H7 (cell line): ENCODE results near the gene FAM163A. TPM values are rescaled to one million over a fixed set of nuclear protein-coding genes. Genes with fewer than 3 reads are reported as not detected.
A peak's percentile ranks its signal among the peaks of the same experiment; 100 is the strongest.

Experiments used
- DNase-seq: peaks from one replicate; pipeline ENCODE4 v3.0.0; 2012
- H3K27me3 ChIP-seq: 2 replicates; pipeline ENCODE4 v1.6.0; 2011; ENCODE audit warnings: mild to moderate bottlenecking, low read length; ENCODE audit not compliant: control insufficient read depth, insufficient read depth
- H3K36me3 ChIP-seq: replicated peaks from 2 replicates; pipeline ENCODE4 v1.5.1; 2011; ENCODE audit warnings: low read length; ENCODE audit not compliant: control insufficient read depth, insufficient read depth
- H3K4me3 ChIP-seq: 2 replicates; pipeline ENCODE4 v1.5.1; 2011; ENCODE audit warnings: low read depth, mild to moderate bottlenecking, control low read depth, low read length, moderate library complexity; ENCODE audit not compliant: insufficient read depth
- total RNA-seq: library from RNA; depleted of rRNA; stranded (reverse); fragments of >200 nt; shearing (Covaris generic); gene quantifications from 2 replicates; pipeline ENCODE4 v1.2.3, GENCODE V29; 2014

The FAM163A gene
- total RNA-seq, 1 experiment from 2014 or later = 0.10 TPM

GRCh38 chr1:179767996-179768395, 24.9 kb downstream of the FAM163A start:
- no peaks in the 10 kb centered on the region for H3K27me3 ChIP-seq
- H3K36me3 ChIP-seq = no peaks in the 10 kb centered on the region
- no peak for DNase-seq
- H3K4me3 ChIP-seq = no peak overlapping the region

GRCh38 chr1:179770887-179771502, 27.9 kb downstream of the FAM163A start:
- Histone ChIP-seq H3K27me3 (no peaks in the 10 kb centered on the region), H3K36me3 (no peaks in the 10 kb centered on the region), H3K4me3 (no peak overlapping the region)
- DNase-seq = peak; percentile 59

- DNase-seq = no peak
- H3K36me3 ChIP-seq = no peaks in the 10 kb centered on the region
- H3K4me3 ChIP-seq = no peak overlapping the region
- H3K27me3 ChIP-seq = no peaks in the 10 kb centered on the region
Measured at GRCh38 chr1:179773264-179773663, 30.2 kb downstream of the FAM163A start.

GRCh38 chr1:179774000-179774399, 30.9 kb downstream of the FAM163A start:
- DNase-seq = no peak
- Histone ChIP-seq H3K27me3 (no peaks in the 10 kb centered on the region), H3K36me3 (no peaks in the 10 kb centered on the region), H3K4me3 (no peak overlapping the region)

GRCh38 chr1:179774566-179774965, 31.5 kb downstream of the FAM163A start:
- Histone ChIP-seq H3K4me3 (no peak overlapping the region), H3K36me3 (no peaks in the 10 kb centered on the region), H3K27me3 (no peaks in the 10 kb centered on the region)
- DNase-seq = no peak

GRCh38 chr1:179775009-179775408, 31.9 kb downstream of the FAM163A start:
- no peak for DNase-seq
- H3K27me3 ChIP-seq = no peaks in the 10 kb centered on the region
- no peaks in the 10 kb centered on the region for H3K36me3 ChIP-seq
- no peak overlapping the region for H3K4me3 ChIP-seq

- Histone ChIP-seq H3K36me3 (no peaks in the 10 kb centered on the region), H3K27me3 (no peaks in the 10 kb centered on the region), H3K4me3 (no peak overlapping the region)
- DNase-seq = no peak
Measured at GRCh38 chr1:179776831-179777230, 33.7 kb downstream of the FAM163A start.

- no peak overlapping the region for H3K4me3 ChIP-seq
- no peaks in the 10 kb centered on the region for H3K36me3 ChIP-seq
- no peaks in the 10 kb centered on the region for H3K27me3 ChIP-seq
- no peak for DNase-seq
Measured at GRCh38 chr1:179777731-179778130, 34.6 kb downstream of the FAM163A start.

GRCh38 chr1:179779645-179780272, 36.7 kb downstream of the FAM163A start:
- no peak overlapping the region for H3K4me3 ChIP-seq
- no peaks in the 10 kb centered on the region for H3K27me3 ChIP-seq
- no peak for DNase-seq
- no peaks in the 10 kb centered on the region for H3K36me3 ChIP-seq

GRCh38 chr1:179781962-179782361, 38.9 kb downstream of the FAM163A start:
- no peak overlapping the region for H3K4me3 ChIP-seq
- no peaks in the 10 kb centered on the region for H3K36me3 ChIP-seq
- no peaks in the 10 kb centered on the region for H3K27me3 ChIP-seq
- no peak for DNase-seq

GRCh38 chr1:179785031-179785431, 41.9 kb downstream of the FAM163A start:
- no peak for DNase-seq
- Histone ChIP-seq H3K27me3 (no peaks in the 10 kb centered on the region), H3K4me3 (no peak overlapping the region), H3K36me3 (no peaks in the 10 kb centered on the region)

- no peaks in the 10 kb centered on the region for H3K27me3 ChIP-seq
- no peak overlapping the region for H3K4me3 ChIP-seq
- no peak for DNase-seq
Measured at GRCh38 chr1:179785728-179786127, 42.6 kb downstream of the FAM163A start.

GRCh38 chr1:179786815-179787685, 44.0 kb downstream of the FAM163A start:
- Histone ChIP-seq H3K4me3 (no peak overlapping the region), H3K36me3 (no peaks in the 10 kb centered on the region), H3K27me3 (no peaks in the 10 kb centered on the region; the same call in 1 of the 2 replicates)
- DNase-seq = no peak

More at GRCh38 chr1:179785728-179786127, 42.6 kb downstream of the FAM163A start:
- H3K36me3 ChIP-seq = no peaks in the 10 kb centered on the region

- Histone ChIP-seq H3K4me3 (no peak overlapping the region), H3K36me3 (no peaks in the 10 kb centered on the region), H3K27me3 (no peaks in the 10 kb centered on the region; the same call in 1 of the 2 replicates)
- DNase-seq = peak; percentile 77
Measured at GRCh38 chr1:179788259-179788658, 45.2 kb downstream of the FAM163A start.

- H3K36me3 ChIP-seq = no peaks in the 10 kb centered on the region
- H3K27me3 ChIP-seq = no peaks in the 10 kb centered on the region; the same call in 1 of the 2 replicates
- no peak for DNase-seq
- no peak overlapping the region for H3K4me3 ChIP-seq
Measured at GRCh38 chr1:179793281-179793680, 50.2 kb downstream of the FAM163A start.
